Activated naive CD8-positive, alpha-beta T cell treated with anti-CD3 and anti-CD28 coated beads, Interleukin-2, amount 50 U/mL, for 24 hours (primary cell): Measurements from ENCODE around the gene KANSL1.

Source experiments
- ATAC-seq: fragments of 150-1000 bp; cut with Tn5 transposase; one replicate; pipeline ENCODE4 v1.10.0; 2021
- DNase-seq: peaks from one replicate; pipeline ENCODE4 v3.0.0; 2021
- H3K27ac Mint-ChIP-seq: one replicate; pipeline ENCODE4 v1.8.0; 2021; ENCODE audit warnings: mild to moderate bottlenecking, mixed read lengths
- H3K27me3 Mint-ChIP-seq: one replicate; pipeline ENCODE4 v1.8.0; 2021; ENCODE audit warnings: mixed read lengths
- H3K36me3 Mint-ChIP-seq: one replicate; pipeline ENCODE4 v1.8.0; 2021; ENCODE audit warnings: low read depth, mixed read lengths
- H3K4me1 Mint-ChIP-seq: one replicate; pipeline ENCODE4 v1.8.0; 2021; ENCODE audit warnings: mixed read lengths
- H3K4me3 Mint-ChIP-seq: one replicate; pipeline ENCODE4 v1.8.0; 2021; ENCODE audit warnings: mild to moderate bottlenecking, moderate library complexity, mixed read lengths
- H3K9me3 Mint-ChIP-seq: one replicate; pipeline ENCODE4 v1.8.0; 2021; ENCODE audit warnings: mixed read lengths

The KANSL1 gene

GRCh38 chr17:46057366-46057765 is 135.9 kb downstream of the KANSL1 start:
- Mint-ChIP-seq H3K4me1 (peaks cover 54% of the 10 kb centered on the region), H3K36me3 (peaks cover 48% of the 10 kb centered on the region), H3K27me3 (no peaks in the 10 kb centered on the region), H3K9me3 (no peaks in the 10 kb centered on the region), H3K27ac (peak overlapping the region; percentile 60), H3K4me3 (no peak overlapping the region)
- no peak for ATAC-seq
- no peak for DNase-seq

- Mint-ChIP-seq H3K9me3 (no peaks in the 10 kb centered on the region), H3K27ac (peak overlapping the region; percentile 66), H3K27me3 (no peaks in the 10 kb centered on the region), H3K36me3 (peaks cover 52% of the 10 kb centered on the region), H3K4me1 (peaks cover 60% of the 10 kb centered on the region), H3K4me3 (no peak overlapping the region)
- DNase-seq (no peak), ATAC-seq (peak; percentile 59)
Observed at GRCh38 chr17:46056800-46057304, 136.4 kb downstream of the KANSL1 start.

- H3K9me3 Mint-ChIP-seq = no peaks in the 10 kb centered on the region
- peak overlapping the region; percentile 57 for H3K27ac Mint-ChIP-seq
- H3K27me3 Mint-ChIP-seq = no peaks in the 10 kb centered on the region
- peaks cover 60% of the 10 kb centered on the region for H3K36me3 Mint-ChIP-seq
- H3K4me1 Mint-ChIP-seq = peaks cover 70% of the 10 kb centered on the region
- DNase-seq (no peak), ATAC-seq (no peak)
- H3K4me3 Mint-ChIP-seq = no peak overlapping the region
Observed at GRCh38 chr17:46053911-46054534, 139.2 kb downstream of the KANSL1 start.

- no peaks in the 10 kb centered on the region for H3K27me3 Mint-ChIP-seq
- H3K9me3 Mint-ChIP-seq = no peaks in the 10 kb centered on the region
- DNase-seq (no peak), ATAC-seq (no peak)
- H3K4me1 Mint-ChIP-seq = peaks cover 57% of the 10 kb centered on the region
- H3K27ac Mint-ChIP-seq = peak overlapping the region; percentile 50
- H3K36me3 Mint-ChIP-seq = peaks cover 73% of the 10 kb centered on the region
- H3K4me3 Mint-ChIP-seq = no peak overlapping the region
Observed at GRCh38 chr17:46049656-46050055, 143.6 kb downstream of the KANSL1 start.

GRCh38 chr17:46047856-46048255 is 145.4 kb downstream of the KANSL1 start:
- no peak for ATAC-seq
- H3K36me3 Mint-ChIP-seq = peaks cover 78% of the 10 kb centered on the region
- H3K27me3 Mint-ChIP-seq = no peaks in the 10 kb centered on the region
- H3K27ac Mint-ChIP-seq = no peak overlapping the region
- H3K4me3 Mint-ChIP-seq = no peak overlapping the region
- H3K9me3 Mint-ChIP-seq = no peaks in the 10 kb centered on the region
- peaks cover 56% of the 10 kb centered on the region for H3K4me1 Mint-ChIP-seq
- DNase-seq = no peak

- Mint-ChIP-seq H3K36me3 (peaks cover 78% of the 10 kb centered on the region), H3K9me3 (no peaks in the 10 kb centered on the region), H3K4me1 (peaks cover 55% of the 10 kb centered on the region), H3K27ac (peak overlapping the region; percentile 53), H3K27me3 (no peaks in the 10 kb centered on the region), H3K4me3 (no peak overlapping the region)
- ATAC-seq (no peak), DNase-seq (no peak)
Observed at GRCh38 chr17:46047398-46047797, 145.8 kb downstream of the KANSL1 start.

GRCh38 chr17:46046957-46047356 is 146.3 kb downstream of the KANSL1 start:
- H3K27ac Mint-ChIP-seq = peak overlapping the region; percentile 53
- no peak for DNase-seq
- H3K4me3 Mint-ChIP-seq = no peak overlapping the region
- H3K9me3 Mint-ChIP-seq = no peaks in the 10 kb centered on the region
- ATAC-seq = no peak
- peaks cover 75% of the 10 kb centered on the region for H3K36me3 Mint-ChIP-seq
- H3K4me1 Mint-ChIP-seq = peaks cover 51% of the 10 kb centered on the region
- H3K27me3 Mint-ChIP-seq = no peaks in the 10 kb centered on the region

- peaks cover 69% of the 10 kb centered on the region for H3K36me3 Mint-ChIP-seq
- no peaks in the 10 kb centered on the region for H3K9me3 Mint-ChIP-seq
- no peak overlapping the region for H3K4me3 Mint-ChIP-seq
- peak overlapping the region; percentile 71 for H3K27ac Mint-ChIP-seq
- DNase-seq (no peak), ATAC-seq (peak; percentile 78)
- H3K4me1 Mint-ChIP-seq = peaks cover 38% of the 10 kb centered on the region
- H3K27me3 Mint-ChIP-seq = no peaks in the 10 kb centered on the region
Observed at GRCh38 chr17:46045639-46046038, 147.6 kb downstream of the KANSL1 start.

- DNase-seq (no peak), ATAC-seq (no peak)
- no peaks in the 10 kb centered on the region for H3K9me3 Mint-ChIP-seq
- peaks cover 69% of the 10 kb centered on the region for H3K36me3 Mint-ChIP-seq
- no peaks in the 10 kb centered on the region for H3K27me3 Mint-ChIP-seq
- H3K4me1 Mint-ChIP-seq = peaks cover 32% of the 10 kb centered on the region
- H3K27ac Mint-ChIP-seq = peak overlapping the region; percentile 81
- no peak overlapping the region for H3K4me3 Mint-ChIP-seq
Observed at GRCh38 chr17:46044989-46045388, 148.2 kb downstream of the KANSL1 start.

GRCh38 chr17:46044286-46044928 is 148.8 kb downstream of the KANSL1 start:
- no peaks in the 10 kb centered on the region for H3K27me3 Mint-ChIP-seq
- peaks cover 66% of the 10 kb centered on the region for H3K36me3 Mint-ChIP-seq
- peaks cover 28% of the 10 kb centered on the region for H3K4me1 Mint-ChIP-seq

GRCh38 chr17:46043606-46044005 is 149.6 kb downstream of the KANSL1 start:
- Mint-ChIP-seq H3K36me3 (peaks cover 65% of the 10 kb centered on the region), H3K27me3 (no peaks in the 10 kb centered on the region), H3K4me3 (no peak overlapping the region), H3K9me3 (no peaks in the 10 kb centered on the region), H3K27ac (peak overlapping the region; percentile 68), H3K4me1 (peaks cover 27% of the 10 kb centered on the region)
- ATAC-seq (no peak), DNase-seq (no peak)

More at GRCh38 chr17:46044286-46044928, 148.8 kb downstream of the KANSL1 start:
- H3K27ac Mint-ChIP-seq = peak overlapping the region; percentile 82
- DNase-seq = peak; percentile 39
- H3K4me3 Mint-ChIP-seq = no peak overlapping the region
- peak; percentile 35 for ATAC-seq
- no peaks in the 10 kb centered on the region for H3K9me3 Mint-ChIP-seq

GRCh38 chr17:46042925-46043324 is 150.3 kb downstream of the KANSL1 start:
- no peak for ATAC-seq
- H3K27me3 Mint-ChIP-seq = no peaks in the 10 kb centered on the region
- H3K4me3 Mint-ChIP-seq = no peak overlapping the region
- DNase-seq = no peak
- peaks cover 67% of the 10 kb centered on the region for H3K36me3 Mint-ChIP-seq
- H3K9me3 Mint-ChIP-seq = no peaks in the 10 kb centered on the region
- H3K4me1 Mint-ChIP-seq = peaks cover 27% of the 10 kb centered on the region
- H3K27ac Mint-ChIP-seq = no peak overlapping the region

GRCh38 chr17:46042246-46042645 is 151.0 kb downstream of the KANSL1 start:
- H3K27ac Mint-ChIP-seq = no peak overlapping the region
- no peaks in the 10 kb centered on the region for H3K27me3 Mint-ChIP-seq
- peaks cover 64% of the 10 kb centered on the region for H3K36me3 Mint-ChIP-seq
- no peak overlapping the region for H3K4me3 Mint-ChIP-seq
- H3K4me1 Mint-ChIP-seq = peaks cover 27% of the 10 kb centered on the region
- DNase-seq (no peak), ATAC-seq (no peak)
- H3K9me3 Mint-ChIP-seq = no peaks in the 10 kb centered on the region

GRCh38 chr17:46039592-46040186 is 153.5 kb downstream of the KANSL1 start:
- ATAC-seq = no peak
- Mint-ChIP-seq H3K4me1 (peaks cover 28% of the 10 kb centered on the region), H3K4me3 (no peak overlapping the region), H3K27me3 (no peaks in the 10 kb centered on the region), H3K36me3 (peaks cover 66% of the 10 kb centered on the region), H3K27ac (peak overlapping the region; percentile 32), H3K9me3 (no peaks in the 10 kb centered on the region)
- DNase-seq = no peak

- Mint-ChIP-seq H3K9me3 (no peaks in the 10 kb centered on the region), H3K36me3 (peaks cover 67% of the 10 kb centered on the region), H3K4me3 (no peak overlapping the region), H3K27ac (no peak overlapping the region), H3K27me3 (no peaks in the 10 kb centered on the region), H3K4me1 (peaks cover 24% of the 10 kb centered on the region)
- ATAC-seq = no peak
- DNase-seq = no peak
Observed at GRCh38 chr17:46038937-46039336, 154.3 kb downstream of the KANSL1 start.
